Measurements from ENCODE around the gene CSGALNACT2.

The CSGALNACT2 gene

GRCh38 chr10:43170491-43170890, 32.2 kb downstream of the CSGALNACT2 start:
- Histone ChIP-seq H3K4me2 (ENCODE audit: low read length) (no peak overlapping the region), H3K27me3 (ENCODE audit: low read depth, low read length) (no peaks in the 10 kb centered on the region), H3K9ac (ENCODE audit: low read length) (no peak overlapping the region), H3K4me1 (ENCODE audit: low read length) (peaks cover 14% of the 10 kb centered on the region; the same call in 1 of the 2 replicates), H3K9me3 (ENCODE audit: insufficient read depth, low read length) (no peaks in the 10 kb centered on the region), H3K4me3 (ENCODE audit: low read length) (no peak overlapping the region), H2AFZ (ENCODE audit: low read depth, low read length) (no peak overlapping the region), H3K27ac (ENCODE audit: low read length) (no peak overlapping the region), H4K20me1 (ENCODE audit: insufficient read depth, low read length) (no peaks in the 10 kb centered on the region), H3K79me2 (ENCODE audit: low read length) (no peaks in the 10 kb centered on the region), H3K36me3 (replicated peaks; ENCODE audit: low read depth, low read length) (peaks cover 3% of the 10 kb centered on the region)
- no peak for TF ChIP-seq EZH2phosphoT487 (IDR thresholded peaks at IDR 0.05; ENCODE audit: low read depth)
- TF ChIP-seq, protein P1, sequence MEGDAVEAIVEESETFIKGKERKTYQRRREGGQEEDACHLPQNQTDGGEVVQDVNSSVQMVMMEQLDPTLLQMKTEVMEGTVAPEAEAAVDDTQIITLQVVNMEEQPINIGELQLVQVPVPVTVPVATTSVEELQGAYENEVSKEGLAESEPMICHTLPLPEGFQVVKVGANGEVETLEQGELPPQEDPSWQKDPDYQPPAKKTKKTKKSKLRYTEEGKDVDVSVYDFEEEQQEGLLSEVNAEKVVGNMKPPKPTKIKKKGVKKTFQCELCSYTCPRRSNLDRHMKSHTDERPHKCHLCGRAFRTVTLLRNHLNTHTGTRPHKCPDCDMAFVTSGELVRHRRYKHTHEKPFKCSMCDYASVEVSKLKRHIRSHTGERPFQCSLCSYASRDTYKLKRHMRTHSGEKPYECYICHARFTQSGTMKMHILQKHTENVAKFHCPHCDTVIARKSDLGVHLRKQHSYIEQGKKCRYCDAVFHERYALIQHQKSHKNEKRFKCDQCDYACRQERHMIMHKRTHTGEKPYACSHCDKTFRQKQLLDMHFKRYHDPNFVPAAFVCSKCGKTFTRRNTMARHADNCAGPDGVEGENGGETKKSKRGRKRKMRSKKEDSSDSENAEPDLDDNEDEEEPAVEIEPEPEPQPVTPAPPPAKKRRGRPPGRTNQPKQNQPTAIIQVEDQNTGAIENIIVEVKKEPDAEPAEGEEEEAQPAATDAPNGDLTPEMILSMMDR (IDR thresholded peaks at IDR 0.05; ENCODE audit: low read depth, low read length) = no peak

- Histone ChIP-seq H3K27ac (ENCODE audit: low read length) (no peak overlapping the region), H3K9ac (ENCODE audit: low read length) (no peak overlapping the region), H3K4me3 (ENCODE audit: low read length) (no peak overlapping the region), H3K9me3 (ENCODE audit: insufficient read depth, low read length) (no peaks in the 10 kb centered on the region), H3K79me2 (ENCODE audit: low read length) (no peaks in the 10 kb centered on the region), H2AFZ (ENCODE audit: low read depth, low read length) (no peak overlapping the region), H3K36me3 (replicated peaks; ENCODE audit: low read depth, low read length) (peaks cover 7% of the 10 kb centered on the region), H3K27me3 (ENCODE audit: low read depth, low read length) (no peaks in the 10 kb centered on the region), H3K4me1 (ENCODE audit: low read length) (0 out of 2 replicates have a peak, but pooled peaks cover 3% of the 10 kb centered on the region), H3K4me2 (ENCODE audit: low read length) (no peak overlapping the region), H4K20me1 (ENCODE audit: insufficient read depth, low read length) (no peaks in the 10 kb centered on the region)
- TF ChIP-seq, protein P1 (IDR thresholded peaks at IDR 0.05; ENCODE audit: low read depth, low read length) = no peak
- TF ChIP-seq EZH2phosphoT487 (IDR thresholded peaks at IDR 0.05; ENCODE audit: low read depth) = no peak
Observed at GRCh38 chr10:43172645-43173044, 34.4 kb downstream of the CSGALNACT2 start.

- Histone ChIP-seq H3K4me2 (ENCODE audit: low read length) (no peak overlapping the region), H4K20me1 (ENCODE audit: insufficient read depth, low read length) (no peaks in the 10 kb centered on the region), H3K4me3 (ENCODE audit: low read length) (no peak overlapping the region), H3K36me3 (replicated peaks; ENCODE audit: low read depth, low read length) (peaks cover 12% of the 10 kb centered on the region), H3K27ac (ENCODE audit: low read length) (no peak overlapping the region), H2AFZ (ENCODE audit: low read depth, low read length) (no peak overlapping the region), H3K27me3 (ENCODE audit: low read depth, low read length) (no peaks in the 10 kb centered on the region), H3K79me2 (ENCODE audit: low read length) (no peaks in the 10 kb centered on the region), H3K9ac (ENCODE audit: low read length) (no peak overlapping the region), H3K9me3 (ENCODE audit: insufficient read depth, low read length) (no peaks in the 10 kb centered on the region), H3K4me1 (ENCODE audit: low read length) (0 out of 2 replicates have a peak, but pooled peaks cover 3% of the 10 kb centered on the region)
- TF ChIP-seq EZH2phosphoT487 (IDR thresholded peaks at IDR 0.05; ENCODE audit: low read depth) = no peak
- TF ChIP-seq, protein P1 (IDR thresholded peaks at IDR 0.05; ENCODE audit: low read depth, low read length) = no peak
Observed at GRCh38 chr10:43173120-43173519, 34.9 kb downstream of the CSGALNACT2 start.

DNA sequence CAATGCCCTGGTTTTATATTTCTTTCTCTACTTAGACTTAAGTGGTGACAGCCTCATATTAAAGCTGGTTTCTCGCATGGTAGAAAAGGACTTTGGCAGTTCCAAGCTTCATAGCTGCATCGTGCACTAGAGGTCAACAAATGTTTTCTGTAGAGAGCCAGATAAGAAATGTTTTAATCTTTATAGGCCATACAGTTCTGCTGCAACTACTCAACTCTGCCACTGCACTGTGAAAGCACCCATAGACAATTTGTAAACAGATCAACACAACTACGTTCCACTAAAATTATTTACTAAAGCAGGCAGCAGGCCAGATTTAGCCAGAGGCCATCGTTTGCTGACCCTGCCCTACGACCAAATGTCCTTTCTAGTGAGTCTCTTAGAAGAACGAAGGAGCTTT, 36.7 kb downstream of the CSGALNACT2 start:
- Histone ChIP-seq H3K27ac (ENCODE audit: low read length) (no peak overlapping the region), H3K27me3 (ENCODE audit: low read depth, low read length) (no peaks in the 10 kb centered on the region), H3K4me3 (ENCODE audit: low read length) (no peak overlapping the region), H3K9me3 (ENCODE audit: insufficient read depth, low read length) (no peaks in the 10 kb centered on the region), H2AFZ (ENCODE audit: low read depth, low read length) (no peak overlapping the region), H3K79me2 (ENCODE audit: low read length) (no peaks in the 10 kb centered on the region), H3K9ac (ENCODE audit: low read length) (no peak overlapping the region), H4K20me1 (ENCODE audit: insufficient read depth, low read length) (no peaks in the 10 kb centered on the region), H3K36me3 (replicated peaks; ENCODE audit: low read depth, low read length) (peaks cover 19% of the 10 kb centered on the region), H3K4me1 (ENCODE audit: low read length) (0 out of 2 replicates have a peak, but pooled peaks cover 3% of the 10 kb centered on the region), H3K4me2 (ENCODE audit: low read length) (no peak overlapping the region)
- no peak for TF ChIP-seq EZH2phosphoT487 (IDR thresholded peaks at IDR 0.05; ENCODE audit: low read depth)
- TF ChIP-seq, protein P1 (IDR thresholded peaks at IDR 0.05; ENCODE audit: low read depth, low read length) = no peak

Measured in OCI-LY3 (cell line).